ENCODE measurements around the gene DNAJC5.
A peak's percentile ranks its signal among the peaks of the same experiment; 100 is the strongest.
"Not testable (repeated sequence)": the region's sequence is repeated elsewhere in the genome, so short reads cannot be mapped to it uniquely, and the experiment has no call there.

The DNAJC5 gene

DNA sequence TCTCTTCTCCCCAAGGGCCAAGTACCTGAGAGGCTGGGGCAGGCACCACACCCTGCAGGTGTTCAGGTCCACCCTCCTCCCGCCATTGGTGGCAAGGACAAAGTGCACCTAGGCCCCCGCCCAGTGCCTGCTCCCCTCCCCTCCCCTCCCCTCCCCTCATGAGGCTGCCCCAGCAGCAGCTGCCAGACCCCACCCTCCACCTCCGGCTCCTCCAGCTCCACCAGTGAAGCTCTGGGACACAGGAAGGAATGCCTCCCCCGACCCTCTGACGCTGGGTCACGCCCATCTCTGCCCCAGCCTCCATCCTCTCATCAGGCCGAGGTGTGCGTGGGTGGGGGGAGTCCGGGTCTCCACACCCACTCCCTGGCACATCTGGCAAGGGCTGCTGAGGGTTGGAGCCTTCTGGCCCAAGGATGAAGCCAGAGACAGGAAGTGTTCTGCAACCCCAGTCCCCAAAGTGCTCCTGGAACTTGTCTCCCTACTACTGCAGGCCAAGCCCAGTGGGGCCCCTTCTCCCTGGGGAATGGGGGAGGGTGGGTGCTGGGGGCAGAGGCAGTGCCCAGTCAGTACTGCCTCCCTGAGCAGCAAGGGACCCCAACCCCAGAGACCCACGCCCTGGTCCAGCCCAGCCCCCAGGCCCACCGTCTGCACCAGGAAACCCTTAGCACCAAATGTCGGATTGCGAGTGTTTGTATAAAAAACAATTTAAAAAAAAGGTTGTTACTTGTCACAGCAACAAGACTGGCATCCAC lies 62.9 kb downstream of the DNAJC5 start:
- peak in 1 of 2 experiments; percentile 78 for DNase-seq

GRCh38 chr20:63958471-63958870 lies 63.5 kb downstream of the DNAJC5 start:
- no peak for DNase-seq

DNA sequence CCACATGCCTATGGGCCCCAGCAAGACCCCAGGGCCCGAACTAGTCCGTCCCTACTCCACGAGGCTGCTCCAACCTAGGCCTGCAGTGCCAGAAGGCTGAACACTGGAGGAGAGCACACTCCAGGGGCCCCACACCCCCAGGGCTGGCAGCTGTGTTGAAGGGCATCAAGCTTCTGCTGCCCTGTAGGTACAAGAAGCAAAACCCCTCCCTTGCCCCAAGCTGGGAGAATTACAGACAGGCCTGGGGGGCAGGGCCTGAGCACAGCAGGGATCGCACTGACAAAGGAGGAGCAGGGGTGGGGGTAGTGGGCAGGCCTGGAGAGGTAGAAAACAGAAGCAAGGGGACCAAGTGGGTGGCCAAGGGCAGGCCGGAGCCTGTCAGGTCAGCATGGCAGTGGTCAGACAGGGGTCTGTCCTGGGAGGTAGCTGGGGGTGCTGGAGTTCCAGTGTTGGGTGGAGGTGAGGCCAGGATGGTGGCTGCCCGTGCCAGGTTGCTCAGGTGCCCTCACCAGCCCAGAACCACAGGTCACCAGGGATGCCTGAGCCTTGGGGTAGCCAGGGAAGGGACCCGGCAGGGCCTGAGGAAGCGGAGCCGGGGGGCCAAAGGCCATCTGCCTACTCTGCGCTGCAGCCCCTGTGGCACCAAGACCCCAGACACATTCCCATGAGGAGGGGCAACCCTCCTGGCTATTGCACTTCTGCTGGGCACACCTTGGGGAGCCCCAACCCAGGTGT lies 64.2 kb downstream of the DNAJC5 start:
- DNase-seq: no peak

DNA sequence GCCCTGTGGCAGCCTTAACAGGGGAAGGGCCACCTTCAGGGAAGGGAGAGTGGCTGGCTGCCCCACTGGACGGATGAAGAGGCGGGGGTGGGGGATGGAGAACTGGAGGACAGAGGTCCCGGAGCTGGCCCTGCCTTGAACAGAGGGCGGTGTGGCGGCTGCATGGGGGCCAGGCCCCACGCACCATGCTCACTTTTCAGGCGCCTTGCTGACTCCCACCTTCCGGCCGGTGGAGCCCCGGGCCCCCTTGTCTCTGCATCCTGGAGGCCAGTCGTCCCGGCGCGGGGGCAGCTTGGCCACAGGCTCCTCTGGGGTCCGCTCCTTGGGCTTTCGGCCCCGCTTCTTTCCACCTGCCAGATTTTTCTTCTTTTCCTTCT lies 64.8 kb downstream of the DNAJC5 start:
- no peak for DNase-seq

DNA sequence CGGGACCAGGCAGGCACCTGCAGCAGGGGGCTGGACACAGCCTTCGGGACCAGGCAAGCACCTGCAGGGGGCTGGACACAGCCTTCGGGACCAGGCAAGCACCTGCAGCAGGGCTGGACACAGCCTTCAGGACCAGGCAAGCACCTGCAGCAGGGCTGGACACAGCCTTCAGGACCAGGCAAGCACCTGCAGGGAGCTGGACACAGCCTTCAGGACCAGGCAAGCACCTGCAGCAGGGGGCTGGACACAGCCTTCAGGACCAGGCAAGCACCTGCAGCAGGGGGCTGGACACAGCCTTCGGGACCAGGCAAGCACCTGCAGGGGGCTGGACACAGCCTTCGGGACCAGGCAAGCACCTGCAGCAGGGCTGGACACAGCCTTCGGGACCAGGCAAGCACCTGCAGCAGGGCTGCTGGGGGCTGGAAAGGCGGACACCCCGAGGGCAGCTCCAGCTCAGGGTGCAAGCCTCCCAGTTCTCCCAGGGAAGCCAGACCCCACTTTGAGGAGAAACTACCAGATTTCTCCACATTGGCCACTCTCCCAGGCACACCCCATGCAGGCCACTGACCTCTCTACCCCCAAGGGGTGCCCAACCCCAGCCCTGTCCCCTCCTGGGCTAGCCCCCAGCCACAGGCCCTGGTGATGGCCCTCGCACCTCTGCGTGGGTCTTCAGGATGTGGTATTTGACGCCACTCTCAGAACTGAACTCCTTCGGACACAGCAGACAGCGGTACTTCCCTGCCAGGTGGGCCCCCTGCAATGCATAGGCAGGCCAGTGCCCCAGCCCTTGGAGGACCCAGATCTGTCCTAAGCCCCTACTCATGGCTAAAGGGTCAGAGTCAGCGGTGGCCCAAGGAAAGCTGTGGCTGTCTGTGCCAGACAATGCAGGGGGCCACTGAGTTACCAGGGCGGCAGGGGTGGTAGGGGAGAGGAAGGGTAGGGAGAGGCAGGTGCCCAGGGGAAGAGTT lies 66.0 kb downstream of the DNAJC5 start:
- not testable (repeated sequence) for DNase-seq

DNA sequence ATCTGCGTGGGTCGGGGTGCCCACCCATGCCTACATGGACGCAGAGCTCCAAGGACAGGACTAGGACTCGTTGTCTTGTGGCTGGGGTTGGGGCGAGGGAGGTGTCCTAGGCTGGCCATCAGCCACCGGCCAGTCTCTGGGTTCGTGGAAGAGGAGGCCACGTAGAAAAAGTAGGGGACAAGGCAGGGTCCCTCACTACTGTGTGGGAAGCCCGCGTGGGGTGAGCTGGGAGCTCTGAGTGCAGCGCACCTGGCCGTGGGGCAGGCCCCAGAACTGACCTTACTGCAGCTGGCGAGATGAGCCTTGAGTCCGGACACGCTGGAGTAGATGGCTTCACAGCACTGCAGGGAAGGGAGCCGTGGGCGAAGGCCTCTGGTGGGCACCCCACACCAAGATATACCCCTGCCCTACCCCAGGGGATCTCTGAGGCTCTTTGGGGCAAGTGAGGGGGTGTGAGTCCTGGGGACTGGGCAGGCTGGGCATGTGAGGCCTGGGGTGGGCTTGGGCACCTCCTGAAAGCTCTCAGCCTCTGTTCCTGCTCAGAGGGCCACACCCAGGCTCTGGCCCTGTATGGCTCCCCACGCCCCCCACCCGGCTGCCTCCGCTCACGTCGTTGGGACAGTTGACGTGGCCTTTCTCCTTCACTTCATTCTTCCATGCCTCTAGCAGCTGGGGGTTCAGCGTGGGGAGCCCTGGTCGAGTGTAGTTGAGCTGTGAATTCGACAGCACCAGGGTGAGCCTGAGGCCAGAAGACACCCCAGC lies 66.9 kb downstream of the DNAJC5 start:
- DNase-seq: no peak

DNA sequence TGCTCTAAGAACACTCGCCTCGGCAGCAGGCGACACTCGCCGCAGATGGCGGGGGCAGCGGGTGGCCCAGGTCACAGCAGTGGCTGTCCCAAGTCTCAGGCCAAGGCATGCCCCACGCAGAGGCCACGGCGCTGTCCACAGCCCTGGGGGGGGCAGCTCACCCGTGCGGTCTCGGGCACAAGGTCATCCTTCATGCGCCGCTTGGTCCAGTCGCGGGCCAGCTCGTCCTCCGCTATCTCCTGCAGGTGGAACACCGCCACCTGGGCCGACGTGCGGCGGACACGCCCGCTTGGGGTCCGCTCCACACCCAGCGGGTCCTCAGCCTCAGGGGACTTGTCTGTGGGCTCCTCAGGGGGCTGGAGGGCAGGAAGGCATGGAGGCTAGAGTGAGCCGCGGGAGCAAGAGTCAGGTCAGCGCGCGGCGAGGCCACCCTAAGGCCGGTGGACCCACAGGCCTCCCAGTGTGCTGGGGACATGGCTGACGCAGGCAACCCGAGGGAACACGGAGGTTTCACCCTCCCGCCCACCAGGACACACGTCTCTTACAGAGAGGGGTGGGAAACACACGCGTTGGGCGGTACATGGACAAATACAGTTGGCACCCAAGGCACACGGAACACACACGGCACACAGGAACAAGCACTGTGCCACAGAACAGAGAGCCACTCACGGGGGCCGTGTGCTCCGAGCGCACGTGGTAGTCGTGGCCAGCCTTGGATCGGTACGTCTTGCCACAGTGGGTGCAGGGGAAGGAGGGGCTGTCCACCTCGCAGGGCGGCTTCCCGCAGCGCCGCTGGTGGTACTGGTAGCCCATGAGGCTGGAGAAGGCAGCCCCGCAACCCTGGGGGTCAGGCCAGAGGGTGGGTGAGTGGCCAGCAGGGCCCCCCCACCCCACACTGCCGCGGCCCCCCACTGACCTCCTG lies 67.8 kb downstream of the DNAJC5 start:
- no peak for DNase-seq

- no peak for DNase-seq
Observed at GRCh38 chr20:63963348-63963741, 68.4 kb downstream of the DNAJC5 start.

DNA sequence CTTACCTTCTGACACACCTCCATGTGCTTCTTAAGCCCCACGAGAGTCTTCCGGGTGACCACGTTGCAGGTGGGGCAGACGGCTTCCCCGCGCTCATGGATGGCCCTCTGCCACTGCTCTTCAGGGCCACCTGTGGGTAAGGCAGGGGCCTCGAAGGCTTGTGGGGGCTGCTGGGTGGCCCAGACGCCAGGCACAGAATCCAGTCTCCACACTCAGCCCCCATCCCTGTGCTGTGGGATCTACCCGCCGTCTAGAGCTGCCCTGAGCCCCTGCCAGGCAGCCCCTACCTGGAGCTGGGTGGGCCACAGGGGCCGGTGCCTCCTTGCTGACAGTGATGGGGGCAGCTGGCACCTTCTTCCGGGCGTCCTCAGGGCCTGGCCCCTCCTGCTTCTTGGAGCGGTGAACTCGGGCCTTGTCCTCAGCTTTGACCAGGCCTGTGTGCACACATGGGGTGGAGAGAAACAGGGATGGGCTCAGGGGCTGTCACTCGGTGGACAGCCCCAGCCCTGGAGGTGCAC lies 68.9 kb downstream of the DNAJC5 start:
- no peak for DNase-seq

DNA sequence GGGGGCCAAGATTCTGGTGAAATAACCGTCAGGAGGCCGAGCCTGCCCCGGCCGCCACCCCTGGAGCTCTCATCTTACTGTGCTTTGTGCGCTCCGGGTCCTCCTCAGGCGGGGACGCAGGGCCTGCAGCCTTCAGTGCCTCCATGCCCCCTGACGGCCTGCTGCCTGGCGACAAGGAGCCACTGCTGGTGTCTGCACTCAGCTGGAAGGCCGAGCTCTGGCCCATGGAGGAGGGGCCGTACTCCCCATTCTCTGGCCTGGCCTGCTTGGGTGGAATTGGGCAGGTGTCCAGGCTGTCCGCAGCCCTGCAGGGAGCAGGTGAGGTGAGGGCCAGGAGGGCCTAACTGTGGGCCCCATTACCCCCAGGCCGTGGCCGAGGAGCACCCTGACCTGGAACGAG lies 69.5 kb downstream of the DNAJC5 start:
- no peak for DNase-seq

DNA sequence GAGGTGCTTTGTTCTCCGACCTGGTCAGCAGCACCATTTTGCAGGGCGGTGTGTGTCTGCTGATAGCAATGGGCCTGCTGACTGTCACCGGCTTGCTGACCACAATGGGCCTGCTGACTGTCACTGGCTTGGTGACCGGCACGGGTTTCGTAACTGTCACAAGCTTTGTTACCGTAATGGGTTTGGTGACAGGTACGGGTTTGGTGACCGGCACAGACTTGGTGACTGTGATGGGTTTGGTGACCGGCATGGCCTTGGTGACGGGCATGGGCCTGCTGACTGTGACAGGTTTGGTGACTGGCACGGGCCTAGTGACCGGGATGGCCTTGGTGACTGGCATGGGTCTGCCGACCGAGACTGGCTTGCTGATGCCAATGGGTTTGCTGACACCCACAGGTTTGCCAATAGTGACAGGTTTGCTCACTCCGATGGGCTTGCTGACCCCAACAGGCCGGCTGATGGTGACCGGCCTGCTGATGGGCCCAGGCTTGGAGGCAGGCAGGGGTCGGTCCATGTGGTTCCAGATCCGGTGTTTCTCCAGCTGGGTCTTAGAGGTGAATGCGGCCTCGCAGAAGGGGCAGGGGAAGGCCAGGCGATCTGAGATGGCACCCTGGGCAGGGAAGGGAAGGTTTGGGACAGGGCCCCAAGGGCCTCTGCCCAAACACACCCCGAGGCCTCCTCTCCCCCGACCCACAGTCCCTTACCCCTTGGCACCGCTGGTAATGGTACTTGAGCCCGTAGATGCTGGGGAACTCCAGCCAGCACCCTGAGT lies 71.4 kb downstream of the DNAJC5 start:
- DNase-seq: no peak

DNA sequence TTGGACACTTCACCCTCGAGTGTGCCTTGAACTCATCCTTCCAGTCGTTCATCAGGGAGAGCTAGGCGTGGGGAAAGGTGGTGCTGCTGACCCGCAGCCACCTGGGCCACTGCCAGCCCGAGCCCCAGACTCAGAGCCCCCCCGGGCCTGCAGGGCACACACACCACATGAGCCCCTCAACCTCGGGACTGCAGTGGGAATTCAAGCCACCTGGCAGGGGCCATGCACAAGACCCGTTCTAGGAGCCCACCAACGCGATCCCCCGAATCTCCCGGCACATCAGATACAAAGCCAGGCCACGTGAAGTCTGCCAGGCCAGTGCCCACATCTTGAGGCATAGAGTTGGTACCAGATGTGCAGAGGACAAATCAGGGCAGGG lies 72.0 kb downstream of the DNAJC5 start:
- DNase-seq: no peak

GRCh38 chr20:63967330-63968135 lies 72.6 kb downstream of the DNAJC5 start:
- DNase-seq: no peak

DNA sequence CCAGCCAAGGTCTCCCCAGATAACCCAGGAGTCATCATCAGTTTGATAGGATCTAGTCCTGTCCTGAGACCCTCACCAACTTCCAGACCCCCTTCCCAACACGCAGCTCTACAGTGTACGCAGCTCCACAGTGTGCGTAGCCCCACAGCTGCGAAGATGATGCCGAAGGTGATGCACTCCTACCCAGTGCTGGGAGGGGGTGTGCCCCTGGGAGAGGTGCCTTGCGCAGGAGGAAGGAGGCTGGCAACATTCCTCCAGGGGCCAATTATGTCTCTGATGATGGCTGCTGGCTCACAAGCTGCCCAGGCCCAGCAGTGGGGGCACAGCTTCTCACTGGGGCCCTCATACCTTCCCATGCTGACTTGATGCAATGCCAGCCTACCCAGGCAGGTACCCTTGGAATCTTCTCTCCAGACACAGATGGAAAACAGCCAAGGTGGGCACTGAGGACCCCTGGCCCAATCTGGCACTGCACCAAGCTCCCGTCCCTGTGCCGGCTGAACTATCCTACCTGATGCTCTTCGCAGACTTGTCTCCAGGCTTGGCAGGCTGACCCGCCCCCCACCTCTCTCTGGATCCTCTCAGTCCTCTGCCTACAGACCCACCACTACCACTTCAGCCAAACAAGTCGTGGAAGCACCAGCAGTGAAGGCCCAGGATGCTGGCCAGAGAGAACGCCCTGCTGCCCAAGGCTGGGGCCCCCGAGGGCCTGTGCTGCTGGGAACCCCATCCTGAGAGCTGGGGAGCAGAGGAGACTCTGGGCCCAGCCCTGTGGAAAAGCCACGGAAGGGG lies 73.4 kb downstream of the DNAJC5 start:
- no peak for DNase-seq

DNA sequence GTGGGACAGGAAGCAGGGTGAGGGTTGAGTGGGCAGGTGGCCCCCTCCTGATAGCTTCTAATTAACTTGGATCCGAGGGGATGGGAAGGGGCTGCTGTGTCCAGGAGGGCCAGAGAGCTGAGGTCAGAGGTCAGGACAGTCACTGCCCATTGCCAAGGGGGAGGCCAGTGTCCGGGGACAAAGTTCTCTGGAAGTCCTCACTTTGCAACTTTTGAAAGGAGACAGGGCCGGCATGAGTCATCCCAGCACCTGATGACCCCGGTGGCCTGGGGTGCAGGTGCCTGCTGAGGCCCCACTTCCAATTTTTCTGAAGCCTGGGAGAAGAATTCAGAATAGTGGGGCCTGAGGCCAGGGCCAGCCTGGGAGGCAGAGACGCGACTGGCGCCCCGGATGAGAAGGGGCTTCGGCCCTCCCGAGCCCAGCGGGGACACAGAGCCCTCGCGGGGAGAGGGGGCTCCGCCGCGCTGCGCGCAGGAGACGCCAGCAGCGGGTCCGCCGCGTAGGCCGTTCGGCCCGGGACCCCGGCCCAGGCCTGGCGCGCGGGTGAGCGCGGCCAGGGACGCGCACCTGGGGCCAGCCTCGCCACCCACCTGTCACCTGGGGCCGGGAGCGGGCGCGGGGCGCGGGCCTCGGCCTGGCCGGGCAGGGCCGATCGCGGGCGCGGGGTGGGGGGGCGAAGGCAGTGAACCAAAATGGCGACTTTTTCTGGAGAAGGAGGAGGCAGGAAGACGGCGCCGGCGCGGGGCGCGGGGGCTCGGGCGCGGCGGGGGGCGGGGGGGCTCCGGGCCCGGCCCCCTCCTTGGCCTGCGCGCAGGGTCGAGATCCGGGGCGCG lies 74.2 kb downstream of the DNAJC5 start:
- no peak for DNase-seq

DNA sequence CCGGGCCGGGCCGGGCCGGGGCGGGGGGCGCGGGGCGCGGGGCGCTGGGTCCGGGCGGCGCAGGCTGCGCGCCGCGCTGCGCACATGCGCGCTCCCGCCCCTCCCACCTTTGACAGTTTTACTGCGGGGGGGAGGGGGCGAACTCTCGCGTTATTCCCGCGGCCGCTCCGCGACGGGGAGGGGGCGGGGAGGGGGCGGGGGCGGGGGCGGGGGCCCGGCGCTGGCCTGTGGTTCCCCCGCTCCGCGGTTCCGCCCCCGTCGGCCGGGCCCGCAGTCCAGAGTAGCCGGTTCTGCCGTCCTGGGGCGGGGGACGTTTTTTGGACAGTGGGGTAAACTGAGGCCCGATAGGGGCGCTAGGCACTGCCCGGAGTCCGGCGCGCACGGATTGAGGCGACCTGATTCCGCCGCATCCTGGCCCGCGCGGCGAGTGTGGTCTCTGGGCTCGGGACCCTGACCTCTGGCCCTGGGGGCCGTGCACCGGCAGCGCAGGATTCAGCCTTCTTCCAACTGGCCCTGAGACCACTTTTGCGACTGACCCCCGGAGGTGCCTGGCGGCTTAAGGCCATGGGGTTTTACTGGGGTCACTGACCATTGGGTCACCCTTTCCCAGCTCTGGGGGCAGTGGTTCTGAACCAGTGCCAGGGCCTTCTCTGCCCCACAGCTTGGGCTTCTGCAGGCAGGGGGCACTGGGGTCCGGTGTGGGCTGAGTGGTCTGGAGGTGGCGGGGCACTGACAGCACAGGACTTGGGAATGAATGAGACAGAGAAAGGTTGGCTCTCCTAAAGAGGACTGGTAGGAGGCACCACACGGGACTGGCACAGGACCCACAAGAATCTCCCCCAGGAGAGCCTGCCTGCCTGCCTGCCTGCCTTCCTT lies 75.2 kb downstream of the DNAJC5 start, which contains the start of gene ZNF512B:
Gene ZNF512B (minus strand): TSS at position 93 of the 876 bp plus-strand sequence. CDS start 1,980 bp downstream, outside the sequence.
- peak in 1 of 2 experiments; percentile 86 for DNase-seq

All from NCI-H187 (cell line).